ENCODE measurements around the gene MATN1.

Gene MATN1

DNA sequence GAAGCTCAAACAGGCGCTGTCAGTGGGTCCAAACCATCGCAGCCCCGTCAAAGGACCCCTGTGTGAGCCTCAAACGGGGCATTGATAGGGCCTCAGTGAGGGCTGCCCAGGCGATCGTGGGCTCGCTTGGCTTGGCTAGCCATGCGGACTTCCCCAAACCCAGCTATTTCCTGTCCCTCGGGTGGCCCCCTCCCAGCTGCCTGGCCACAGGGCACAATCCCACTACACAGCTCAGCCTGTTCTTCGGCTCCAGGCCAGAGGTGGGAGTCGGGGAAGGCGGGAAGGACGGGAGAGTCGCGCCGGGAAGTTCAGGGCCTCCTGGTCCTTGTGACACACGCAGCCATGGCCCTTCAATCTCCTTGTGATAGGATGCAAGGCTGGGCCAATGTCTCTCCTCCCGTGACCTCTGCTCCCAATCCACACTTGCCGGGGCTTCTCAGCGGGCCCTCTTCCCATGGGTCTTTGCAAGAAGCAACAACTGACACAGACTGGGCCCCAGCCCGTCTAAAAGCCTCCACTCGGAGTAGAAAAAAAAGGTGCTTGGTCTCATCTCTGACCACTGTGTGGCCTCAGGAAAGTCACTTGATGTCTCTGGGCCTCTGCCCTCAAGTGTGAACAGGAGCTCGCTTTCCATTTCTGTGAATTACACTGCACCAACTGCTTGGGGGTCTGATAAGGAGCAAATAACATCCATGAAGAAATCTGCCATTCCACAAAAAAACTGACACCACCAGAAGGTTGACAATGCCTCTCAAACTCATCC, 7.1 kb upstream of the MATN1 start:
- DNase-seq, result no peak

DNA sequence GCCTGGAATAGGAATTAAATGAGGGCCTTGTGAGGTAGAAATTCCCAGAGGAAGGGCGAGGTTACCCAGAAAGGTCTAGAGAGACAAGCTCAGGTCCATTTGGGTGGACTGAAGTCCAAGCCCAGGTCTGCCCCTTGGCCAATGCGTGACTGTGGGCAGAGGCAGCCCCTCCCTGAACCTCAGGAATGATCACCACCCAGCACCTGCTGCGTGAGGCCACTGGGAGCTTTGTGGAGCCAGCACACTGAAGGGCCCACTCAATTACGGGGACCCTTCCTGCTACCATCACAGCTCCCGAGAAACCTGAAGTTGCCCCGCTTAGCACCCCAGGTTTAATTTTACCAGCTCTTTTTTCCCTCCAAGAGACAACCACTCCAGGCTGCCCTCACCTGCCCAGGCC, 6.5 kb upstream of the MATN1 start:
- DNase-seq, result no peak

GRCh38 chr1:30728832-30729638, 5.7 kb upstream of the MATN1 start:
- no peak for DNase-seq

DNA sequence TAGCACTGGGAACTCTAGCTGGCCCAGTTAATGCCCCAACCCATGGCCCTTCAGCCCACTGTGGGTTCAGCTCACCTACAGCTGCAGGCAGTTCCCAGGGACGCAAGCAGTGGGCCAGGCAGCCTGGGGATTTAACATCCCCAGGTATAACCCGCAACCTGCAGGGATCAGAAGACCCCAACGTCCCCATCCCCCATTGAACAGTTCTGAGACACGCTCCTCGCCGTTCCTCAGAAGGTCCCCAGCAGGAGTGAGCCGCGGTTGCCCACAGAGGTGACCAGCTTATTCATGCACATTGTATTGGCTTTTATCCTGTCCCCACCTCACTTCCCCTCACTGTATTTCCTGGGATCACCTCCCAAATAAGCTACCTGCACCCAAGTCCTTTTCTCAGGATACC, 5.0 kb upstream of the MATN1 start:
- DNase-seq, result no peak

DNA sequence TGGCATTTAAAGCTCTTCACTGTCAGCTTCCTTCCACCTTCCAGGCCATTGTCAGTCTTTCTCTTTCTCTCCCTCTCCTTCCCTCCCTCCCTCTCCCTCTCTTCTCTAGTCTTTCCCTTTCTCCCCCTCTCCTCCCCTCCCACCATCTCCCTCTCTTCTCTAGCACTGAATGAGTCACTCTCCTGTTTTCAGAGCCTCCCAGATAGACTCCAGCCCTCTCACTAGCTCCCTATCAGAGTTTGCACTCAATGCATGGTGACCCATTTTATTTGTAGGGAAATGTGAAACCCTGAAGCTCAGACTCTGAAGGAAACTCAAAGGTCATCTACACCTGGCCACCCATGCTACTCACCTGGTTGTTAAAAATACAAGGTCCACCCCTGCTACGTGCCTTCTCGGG, 4.4 kb upstream of the MATN1 start:
- no peak for DNase-seq

- no peak for DNase-seq
Measured at GRCh38 chr1:30726773-30727684, 3.6 kb upstream of the MATN1 start.

DNA sequence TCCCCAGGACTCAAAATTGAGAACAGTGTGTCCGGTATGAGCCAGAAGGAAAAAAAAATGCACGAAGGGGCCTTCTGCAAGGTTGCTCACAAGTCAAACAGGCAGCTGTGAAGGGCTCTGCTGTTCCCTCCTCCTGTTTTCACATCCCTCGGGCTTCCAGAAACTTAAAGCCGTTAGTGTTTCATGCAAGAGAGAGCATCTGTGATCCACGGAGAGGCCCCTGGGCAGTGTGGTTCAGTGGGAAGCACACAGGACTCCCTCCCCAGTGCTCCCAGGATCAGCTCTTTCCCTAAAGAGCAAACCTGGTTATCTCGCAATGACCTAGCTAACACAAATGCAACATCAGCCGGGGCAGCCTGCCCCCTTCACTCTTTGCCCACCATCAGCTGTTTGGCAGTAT, 2.9 kb upstream of the MATN1 start:
- DNase-seq, result no peak

DNA sequence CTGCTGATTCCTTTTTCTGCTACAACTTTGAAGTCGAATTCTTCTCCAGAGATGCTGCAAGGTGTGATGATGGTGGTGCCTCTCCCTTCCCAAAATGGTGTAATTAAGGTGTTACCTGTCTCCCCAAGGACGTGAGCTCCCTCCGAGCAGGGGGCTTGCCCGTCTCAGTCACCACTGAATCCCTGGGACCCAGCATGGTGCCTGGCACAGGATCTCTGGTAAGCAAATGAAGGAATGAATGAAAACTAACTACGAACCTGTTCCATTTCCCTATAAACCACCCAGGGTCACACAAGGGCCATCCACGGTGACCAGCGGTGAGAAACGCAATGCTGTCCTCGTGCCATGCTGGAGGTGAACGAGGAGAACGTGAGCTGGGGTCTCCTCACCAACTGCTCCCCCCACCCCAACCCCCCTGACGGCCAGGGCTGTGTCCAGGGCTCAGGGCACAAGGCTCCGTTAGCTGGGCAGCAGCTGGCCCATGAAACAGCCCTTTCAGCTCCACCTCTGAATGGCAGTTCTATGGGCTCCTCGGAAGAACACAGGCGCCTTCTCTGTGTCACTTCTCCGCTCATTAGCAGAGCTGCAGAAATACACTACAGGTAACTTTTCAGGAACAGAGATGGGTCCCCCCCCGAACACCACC, 2.2 kb upstream of the MATN1 start:
- no peak for DNase-seq

DNA sequence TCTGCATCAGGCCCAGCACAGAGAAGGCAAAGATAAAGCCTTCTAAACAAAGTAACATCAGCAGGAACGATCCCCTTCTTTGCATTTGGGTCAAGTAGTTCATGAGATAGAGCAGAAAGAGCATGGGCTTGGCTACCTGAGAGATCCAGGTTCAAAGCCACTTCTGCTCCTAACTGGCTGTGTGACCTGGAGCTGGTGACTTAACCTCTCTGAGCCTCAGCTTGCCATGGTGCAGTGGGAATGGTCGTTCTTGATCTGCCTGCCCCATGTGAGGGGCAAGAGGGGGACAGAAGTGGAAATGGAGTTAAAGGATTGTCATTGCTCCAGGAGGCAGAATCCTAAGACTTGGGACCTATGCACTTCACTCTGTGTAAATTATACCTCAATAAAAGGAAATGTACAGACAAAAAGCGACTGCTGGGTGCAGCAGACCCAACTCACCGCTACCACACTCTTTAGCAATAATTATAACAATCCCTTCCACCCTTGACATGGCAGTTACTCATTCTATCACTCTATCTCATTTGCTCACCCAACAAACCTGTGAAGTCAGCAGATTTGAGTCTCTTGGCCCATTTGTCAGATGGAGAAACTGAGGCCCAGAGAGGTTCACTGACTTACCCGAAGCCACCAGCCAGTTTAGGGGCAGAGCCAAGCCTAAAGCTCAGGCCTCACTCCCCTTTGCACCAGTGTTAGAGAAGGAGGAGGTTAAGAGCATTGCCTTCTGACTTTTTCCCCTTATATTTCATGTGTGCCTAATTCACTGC, 1.5 kb upstream of the MATN1 start:
- no peak for DNase-seq

GRCh38 chr1:30724175-30724574, 790 bp upstream of the MATN1 start:
- no peak for DNase-seq

- DNase-seq, result no peak
Measured at GRCh38 chr1:30721812-30722537, 1.4 kb downstream of the MATN1 start.

DNA sequence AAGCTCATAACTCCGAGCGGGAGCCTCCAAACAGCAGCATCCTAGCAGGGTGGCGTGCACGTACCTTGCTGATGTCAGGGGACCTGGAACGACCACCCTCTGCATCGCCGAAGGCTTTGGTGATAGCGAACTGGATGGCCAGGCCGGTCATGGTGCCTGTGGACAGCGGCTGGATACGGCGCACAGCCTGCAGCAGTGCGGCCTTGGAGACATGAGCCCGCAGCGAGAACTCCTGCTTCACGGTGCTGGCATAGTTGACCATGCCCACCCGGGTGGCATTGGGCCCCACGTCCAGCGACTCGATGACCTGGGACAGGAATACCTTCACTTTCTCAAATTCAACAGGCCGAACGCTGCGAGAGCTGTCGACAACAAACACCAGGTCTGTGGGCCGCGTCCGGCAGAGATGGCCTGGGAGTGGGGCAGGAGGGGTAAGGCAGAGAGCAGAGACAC, 2.0 kb downstream of the MATN1 start:
- DNase-seq, result no peak

DNA sequence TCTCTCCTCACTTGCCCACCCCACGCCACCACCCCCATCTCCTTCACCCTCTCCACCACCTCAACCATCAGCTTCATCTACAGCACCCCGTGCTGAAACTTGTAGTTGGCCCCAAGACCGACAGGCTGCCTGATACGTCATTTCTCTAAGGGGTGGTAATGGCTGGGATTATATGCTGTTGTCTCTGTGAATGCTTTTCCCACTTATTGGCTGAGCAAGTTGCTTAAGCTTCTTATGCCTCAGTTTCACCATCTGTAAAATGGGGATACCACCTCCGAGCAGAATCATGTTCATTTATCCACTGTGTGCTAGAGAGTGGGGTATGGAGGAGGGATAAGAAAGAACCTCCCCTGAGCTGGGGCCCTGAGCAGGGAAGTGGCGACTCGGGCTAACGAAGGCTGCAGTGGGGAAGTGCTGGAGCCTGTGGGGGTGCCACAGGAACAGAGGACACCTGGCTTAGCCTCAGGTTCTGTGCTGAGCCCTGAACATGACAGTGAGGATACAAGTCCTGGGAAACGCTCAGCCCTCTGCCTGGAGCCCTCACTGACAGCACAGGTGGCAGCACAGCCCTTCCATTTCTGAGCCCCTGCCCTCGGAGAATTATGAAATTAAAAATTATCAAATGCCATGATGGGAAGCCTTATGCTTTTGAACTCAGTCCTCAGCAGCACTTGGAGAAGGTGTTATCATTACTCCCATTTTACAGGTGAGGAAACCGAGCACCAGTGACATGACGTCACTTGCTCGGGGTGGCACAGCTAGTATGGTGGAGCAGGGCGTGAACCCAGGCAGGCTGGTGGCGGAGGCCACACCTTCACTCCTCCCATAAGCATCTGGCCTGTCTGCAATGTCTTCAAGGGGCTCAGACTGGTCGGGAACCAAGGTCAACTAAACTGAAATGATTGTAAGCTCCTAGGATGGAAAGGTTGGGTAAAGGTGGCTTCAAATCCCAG, 2.8 kb downstream of the MATN1 start:
- no peak for DNase-seq

GRCh38 chr1:30719406-30720270, 3.7 kb downstream of the MATN1 start:
- no peak for DNase-seq

GRCh38 chr1:30718636-30719405, 4.6 kb downstream of the MATN1 start:
- peak; percentile 88 to 97 for DNase-seq

- DNase-seq, result peak; percentile 99
Measured at GRCh38 chr1:30718091-30718635, 5.2 kb downstream of the MATN1 start.

DNA sequence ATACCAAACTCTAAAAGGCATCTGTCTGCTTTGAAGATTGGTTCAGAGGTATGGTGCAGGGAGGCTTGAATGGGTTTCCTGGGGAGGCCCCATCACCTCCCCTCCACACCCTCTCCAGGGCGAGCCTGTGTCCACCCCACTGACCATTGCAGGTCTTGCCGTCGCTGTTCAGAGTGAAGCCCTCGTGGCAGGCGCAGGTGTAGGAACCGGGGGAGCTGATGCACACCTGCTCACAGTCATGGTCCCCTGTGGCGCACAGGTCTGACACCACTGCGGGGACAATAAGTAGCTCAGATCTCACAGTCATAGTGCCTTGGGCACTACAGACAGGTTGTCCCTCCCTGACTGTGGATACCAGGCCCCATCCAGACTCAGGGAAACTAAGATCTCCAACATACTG, 6.7 kb downstream of the MATN1 start:
- no peak for DNase-seq

GRCh38 chr1:30715886-30716285, 7.5 kb downstream of the MATN1 start:
- DNase-seq, result no peak

All from CD4-positive, alpha-beta T cell treated with Interferon alpha-2 for 1 hour (primary cell).